Sigmoid colon (tissue), 4 donors: ENCODE results near the gene KRTAP9-9.

Experiments
- POLR2A ChIP-seq, 2 donors: fragments of 450-650 bp; IDR thresholded peaks; one replicate each; pipeline ENCODE4 v1.6.1; 2016; ENCODE audit warnings: antibody characterized with exemption in 2 of 2, mild to moderate bottlenecking in 2 of 2, moderate library complexity in 2 of 2
- POLR2AphosphoS5 ChIP-seq, 4 donors: sonication (generic); formaldehyde crosslinking; IDR thresholded peaks; one replicate each; pipeline ENCODE4 v1.6.1; 2017; ENCODE audit warnings: antibody characterized with exemption in 4 of 4

GRCh38 chr17:41231731-41232130 lies 23.5 kb upstream of the KRTAP9-9 start:
- TF ChIP-seq POLR2AphosphoS5 (IDR thresholded peaks at IDR 0.05) = no peak
- TF ChIP-seq POLR2A (IDR thresholded peaks at IDR 0.05) = no peak
